HUES64 (cell line): ENCODE data around the gene MCEE. TPM values are rescaled to one million over a fixed set of nuclear protein-coding genes. Genes with fewer than 3 reads are reported as not detected.
"Not testable (repeated sequence)": the region's sequence is repeated elsewhere in the genome, so short reads cannot be mapped to it uniquely, and the experiment has no call there.

Experiments used
- H3K27ac ChIP-seq: 2 replicates; pipeline ENCODE4 v1.7.0; 2013; ENCODE audit warnings: low read depth, low read length, inconsistent platforms
- H3K27me3 ChIP-seq: 2 replicates; pipeline ENCODE4 v1.6.1; 2013; ENCODE audit warnings: mild to moderate bottlenecking, low read length; ENCODE audit not compliant: insufficient read depth
- H3K36me3 ChIP-seq: 2 replicates; pipeline ENCODE4 v1.6.1; 2013; ENCODE audit warnings: mild to moderate bottlenecking, low read length; ENCODE audit not compliant: insufficient read depth
- H3K4me1 ChIP-seq: 2 replicates; pipeline ENCODE4 v1.6.1; 2013; ENCODE audit warnings: mild to moderate bottlenecking, low read length, moderate library complexity; ENCODE audit not compliant: insufficient read depth
- H3K4me3 ChIP-seq: 2 replicates; pipeline ENCODE4 v1.5.1; 2013; ENCODE audit warnings: mild to moderate bottlenecking, low read length, moderate library complexity
- H3K9ac ChIP-seq: 2 replicates; pipeline ENCODE4 v1.6.1; 2013; ENCODE audit warnings: mild to moderate bottlenecking, low read depth, low read length
- H3K9me3 ChIP-seq: 2 replicates; pipeline ENCODE4 v1.6.1; 2013; ENCODE audit warnings: low read depth, low read length; ENCODE audit not compliant: insufficient read depth
- WGBS: fragments of 150-250, 120-280 bp; methylation state at CpG from one replicate; pipeline ENCODE4 v1.1.7; 2013; ENCODE audit warnings: missing lambda C conversion rate; 5-methylcytosine and 5-hydroxymethylcytosine counted together
- polyA plus RNA-seq, 2 experiments: library from polyadenylated mRNA; stranded (reverse); fragments of 50-300 nt; gene quantifications; one replicate each; pipeline ENCODE4 v1.2.3, GENCODE V29; 2013

Gene MCEE
- 7.5 TPM for polyA plus RNA-seq (2013, experiment 1 of 2)
- 7.9 TPM for polyA plus RNA-seq (2013, experiment 2 of 2)

DNA sequence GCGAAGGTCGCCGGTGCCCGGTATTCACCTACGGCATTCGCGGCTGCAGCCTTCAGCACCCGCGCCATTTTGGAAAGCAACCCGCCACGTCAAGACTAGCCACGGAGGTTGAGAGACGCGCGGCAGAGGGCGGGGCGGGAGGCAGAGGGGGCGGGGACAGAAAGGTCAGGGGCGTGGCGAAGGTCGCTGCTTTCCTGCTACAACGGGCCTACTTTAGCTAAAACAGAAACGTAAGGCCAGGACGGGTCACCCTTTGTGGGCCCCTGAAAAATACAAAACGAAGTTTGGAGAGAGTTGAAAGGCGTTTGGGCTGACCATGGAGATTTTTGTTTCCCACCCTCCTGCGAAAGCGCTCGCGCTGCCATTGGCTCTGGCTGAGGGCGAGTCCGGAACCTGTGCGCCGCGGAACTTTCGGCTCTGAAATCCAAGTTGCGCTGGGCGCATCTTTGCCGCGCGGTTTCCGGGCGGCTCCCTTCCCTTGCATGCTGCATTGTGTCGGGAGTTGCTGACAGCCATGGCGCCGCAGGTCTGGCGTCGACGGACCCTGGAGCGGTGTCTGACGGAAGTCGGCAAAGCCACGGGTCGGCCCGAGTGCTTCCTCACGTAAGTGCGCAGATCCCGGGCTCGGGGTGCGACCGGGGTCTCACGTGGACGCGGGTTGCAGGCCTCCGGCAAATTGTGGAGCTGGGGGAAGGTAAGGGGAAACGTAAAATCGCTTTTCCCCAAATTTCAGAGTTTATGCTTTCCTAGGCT is at the start of gene MCEE, which contains the start of gene MPHOSPH10:
Gene MCEE (minus strand): TSS at position 78 of the 753 bp plus-strand sequence. CDS start 10 bp downstream, at position 68.
Gene MPHOSPH10 (plus strand): TSS at position 483 of the 753 bp plus-strand sequence. CDS start 32 bp downstream, at position 515.
- H3K27me3 ChIP-seq: no peaks in the 10 kb centered on the region
- H3K9me3 ChIP-seq: no peaks in the 10 kb centered on the region
- H3K4me3 ChIP-seq: peak within 1 kb of the TSS; percentile 74
- peaks cover 32% of the 10 kb centered on the region for H3K36me3 ChIP-seq
- under 1% methylated on average over 65 of the region's 67 CpGs for WGBS
- H3K9ac ChIP-seq: peak within 1 kb of the TSS; percentile 78
- peak within 1 kb of the TSS; percentile 90 for H3K27ac ChIP-seq
- 0 out of 2 replicates have a peak, but pooled peaks cover 4% of the 10 kb centered on the region for H3K4me1 ChIP-seq

DNA sequence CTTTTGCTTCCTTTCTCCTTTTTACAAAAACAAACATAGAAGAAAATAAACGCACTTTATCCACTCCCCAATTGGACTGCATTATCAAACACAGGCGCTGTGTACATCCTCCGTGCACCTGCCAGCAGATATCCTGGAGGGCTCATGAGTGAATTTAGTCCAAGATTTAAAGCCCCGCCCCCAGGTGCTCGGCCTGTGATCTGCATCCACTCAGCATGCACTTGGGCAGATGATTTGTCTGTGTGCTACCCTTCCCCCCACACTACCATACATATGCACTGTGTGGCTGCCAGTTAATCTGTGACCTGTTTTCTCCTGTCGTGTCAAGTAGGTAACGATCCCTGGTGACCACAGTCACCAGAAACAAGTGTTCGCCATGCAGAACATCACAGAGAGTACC is 48.8 kb upstream of the MCEE start:
- H3K9ac ChIP-seq, H3K4me1 ChIP-seq, H3K4me3 ChIP-seq, H3K9me3 ChIP-seq, H3K27ac ChIP-seq, H3K27me3 ChIP-seq, H3K36me3 ChIP-seq: not testable (repeated sequence)
- WGBS: 86% methylated on average over 8 of the region's 8 CpGs

DNA sequence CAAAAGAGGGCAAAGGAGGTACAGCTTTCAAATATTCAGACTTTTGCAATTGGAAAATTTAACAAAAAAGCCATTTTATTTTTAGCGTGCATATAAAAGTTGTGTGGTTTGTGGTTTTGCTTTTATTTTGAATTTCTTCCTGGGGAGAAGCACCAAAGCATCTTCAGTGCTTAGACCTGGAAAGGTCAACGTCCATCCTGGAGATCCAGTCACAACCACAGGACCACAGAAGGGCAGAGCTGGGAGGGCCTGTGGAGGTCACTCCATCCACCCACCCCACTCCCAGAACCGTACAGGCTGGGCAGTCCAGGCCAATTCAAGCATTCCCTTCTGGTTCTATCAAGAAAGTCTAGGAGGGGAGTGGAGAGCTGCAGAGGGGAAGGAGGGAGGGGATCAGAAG is 44.2 kb upstream of the MCEE start:
- no peaks in the 10 kb centered on the region for H3K9me3 ChIP-seq
- H3K27me3 ChIP-seq: no peaks in the 10 kb centered on the region; the same call in 1 of the 2 replicates
- 83% methylated on average over 3 of the region's 3 CpGs for WGBS
- H3K4me1 ChIP-seq: no peaks in the 10 kb centered on the region
- no peaks in the 10 kb centered on the region for H3K36me3 ChIP-seq
- no peak overlapping the region for H3K4me3 ChIP-seq
- no peak overlapping the region for H3K27ac ChIP-seq
- no peak overlapping the region for H3K9ac ChIP-seq

DNA sequence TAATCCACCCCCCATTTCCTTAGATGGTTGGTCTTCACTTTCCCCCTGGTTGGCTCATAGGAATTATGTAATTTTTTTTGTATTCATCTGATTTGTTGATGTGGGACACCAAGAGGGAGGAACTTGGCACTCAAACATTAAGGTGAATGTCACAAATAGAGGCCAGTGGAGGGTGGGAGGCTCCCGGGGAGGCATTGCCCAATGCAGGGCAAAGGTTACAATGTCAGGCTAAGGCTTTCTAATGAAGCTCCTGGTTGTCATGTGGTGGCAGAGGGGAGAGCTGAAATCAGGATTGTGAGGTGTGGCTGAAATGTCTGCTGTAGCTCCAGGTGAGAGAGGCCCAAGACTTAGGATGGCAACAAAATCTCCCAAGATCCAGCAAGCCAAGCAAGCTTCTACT is 43.1 kb upstream of the MCEE start:
- H3K9me3 ChIP-seq: no peaks in the 10 kb centered on the region
- WGBS: 80% methylated on average over 1 of the region's 1 CpG
- H3K9ac ChIP-seq: no peak overlapping the region
- H3K4me1 ChIP-seq: no peaks in the 10 kb centered on the region
- H3K27ac ChIP-seq: no peak overlapping the region
- H3K4me3 ChIP-seq: no peak overlapping the region
- no peaks in the 10 kb centered on the region for H3K36me3 ChIP-seq
- no peaks in the 10 kb centered on the region; the same call in 1 of the 2 replicates for H3K27me3 ChIP-seq

DNA sequence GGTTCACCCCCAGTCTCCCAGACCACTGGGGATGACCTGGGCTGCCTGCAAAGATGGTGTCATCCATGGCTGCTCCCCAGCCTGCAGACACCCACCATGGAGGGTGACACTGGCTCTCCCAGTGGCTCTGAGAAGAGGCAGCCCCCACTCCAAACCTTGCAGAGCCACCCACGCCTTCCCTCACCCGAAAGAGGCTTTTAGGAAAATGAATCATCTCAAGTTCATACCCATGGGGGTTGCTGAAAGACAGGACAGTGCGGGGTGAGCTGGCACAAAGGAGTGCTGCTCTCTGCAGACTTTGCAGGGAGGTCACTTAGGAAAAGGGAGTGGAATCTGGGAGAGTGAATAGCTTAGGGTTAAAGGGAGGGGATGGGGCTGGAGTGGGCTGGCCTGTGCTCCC is 36.8 kb upstream of the MCEE start:
- Histone ChIP-seq H3K9ac (no peak overlapping the region), H3K4me1 (no peaks in the 10 kb centered on the region), H3K4me3 (no peak overlapping the region), H3K27me3 (no peaks in the 10 kb centered on the region), H3K9me3 (no peaks in the 10 kb centered on the region), H3K27ac (no peak overlapping the region), H3K36me3 (no peaks in the 10 kb centered on the region)
- WGBS: 85% methylated on average over 3 of the region's 3 CpGs

GRCh38 chr2:71157124-71157793 is 27.2 kb upstream of the MCEE start:
- H3K9me3 ChIP-seq: no peaks in the 10 kb centered on the region
- no peaks in the 10 kb centered on the region for H3K36me3 ChIP-seq
- peaks cover 5% of the 10 kb centered on the region; the same call in 1 of the 2 replicates for H3K4me1 ChIP-seq
- H3K9ac ChIP-seq: no peak overlapping the region
- no peaks in the 10 kb centered on the region for H3K27me3 ChIP-seq
- no peak overlapping the region for H3K4me3 ChIP-seq
- H3K27ac ChIP-seq: no peak overlapping the region
- WGBS: 24% methylated on average over 16 of the region's 16 CpGs

- 73% methylated on average over 6 of the region's 6 CpGs for WGBS
- no peaks in the 10 kb centered on the region for H3K9me3 ChIP-seq
- peaks cover 5% of the 10 kb centered on the region; the same call in 1 of the 2 replicates for H3K4me1 ChIP-seq
- no peaks in the 10 kb centered on the region for H3K36me3 ChIP-seq
- H3K27ac ChIP-seq: no peak overlapping the region
- H3K4me3 ChIP-seq: no peak overlapping the region
- H3K27me3 ChIP-seq: no peaks in the 10 kb centered on the region
- no peak overlapping the region for H3K9ac ChIP-seq
Measured at GRCh38 chr2:71156573-71156972, 26.5 kb upstream of the MCEE start.

DNA sequence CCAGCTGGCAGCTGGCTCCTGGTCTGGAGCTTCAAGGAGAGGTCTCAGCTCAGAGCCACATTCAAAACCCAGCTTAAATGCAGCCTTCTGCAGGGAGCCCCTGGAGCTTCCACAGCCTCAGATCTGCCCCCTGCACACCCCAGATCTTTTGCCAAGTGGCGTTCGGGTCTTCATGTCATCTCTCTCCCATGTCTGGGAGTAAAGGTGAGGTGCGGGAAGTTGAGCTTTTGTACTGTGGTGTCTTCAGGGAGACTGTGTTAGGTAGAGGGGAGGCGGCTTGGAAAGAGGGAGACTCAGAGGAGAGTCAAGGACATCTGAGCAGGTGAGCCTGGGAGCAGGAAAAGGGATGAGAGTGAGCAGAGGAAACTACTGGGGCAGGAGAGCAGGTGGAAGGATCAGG is 25.8 kb upstream of the MCEE start:
- no peaks in the 10 kb centered on the region for H3K36me3 ChIP-seq
- WGBS: 92% methylated on average over 4 of the region's 4 CpGs
- H3K27ac ChIP-seq: no peak overlapping the region
- H3K4me3 ChIP-seq: no peak overlapping the region
- H3K9ac ChIP-seq: no peak overlapping the region
- no peaks in the 10 kb centered on the region for H3K9me3 ChIP-seq
- H3K27me3 ChIP-seq: no peaks in the 10 kb centered on the region
- peaks cover 5% of the 10 kb centered on the region; the same call in 1 of the 2 replicates for H3K4me1 ChIP-seq

- H3K27ac ChIP-seq: no peak overlapping the region
- peaks cover 8% of the 10 kb centered on the region for H3K36me3 ChIP-seq
- no peaks in the 10 kb centered on the region for H3K27me3 ChIP-seq
- H3K4me3 ChIP-seq: no peak overlapping the region
- H3K9ac ChIP-seq: no peak overlapping the region
- peaks cover 5% of the 10 kb centered on the region; the same call in 1 of the 2 replicates for H3K4me1 ChIP-seq
- 62% methylated on average over 6 of the region's 6 CpGs for WGBS
- H3K9me3 ChIP-seq: no peaks in the 10 kb centered on the region
Measured at GRCh38 chr2:71154798-71155197, 24.8 kb upstream of the MCEE start.

DNA sequence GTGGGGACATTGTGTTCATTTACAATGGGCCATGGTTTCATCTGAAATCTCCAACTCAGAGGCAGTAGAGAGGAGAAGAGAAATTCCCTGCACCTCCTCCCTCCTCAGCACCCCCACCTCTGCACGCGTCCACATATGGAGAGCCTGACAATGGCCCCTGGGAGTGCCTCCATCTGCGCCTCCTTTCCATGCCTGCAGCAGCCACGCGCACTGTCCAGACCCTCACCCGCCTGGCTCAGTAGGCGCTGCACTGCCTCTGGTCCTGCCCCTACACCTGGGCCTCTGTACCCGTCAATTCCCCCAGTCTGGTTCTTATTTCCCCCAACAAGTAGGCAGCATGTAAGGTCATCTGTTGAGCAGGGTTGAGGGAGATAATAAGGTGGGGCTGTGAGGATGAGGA is 24.2 kb upstream of the MCEE start:
- Histone ChIP-seq H3K4me1 (peaks cover 5% of the 10 kb centered on the region; the same call in 1 of the 2 replicates), H3K27ac (no peak overlapping the region), H3K9ac (no peak overlapping the region), H3K27me3 (no peaks in the 10 kb centered on the region), H3K4me3 (no peak overlapping the region), H3K9me3 (no peaks in the 10 kb centered on the region), H3K36me3 (peaks cover 13% of the 10 kb centered on the region)
- WGBS: 82% methylated on average over 8 of the region's 8 CpGs

- no peak overlapping the region for H3K9ac ChIP-seq
- no peak overlapping the region for H3K4me3 ChIP-seq
- H3K9me3 ChIP-seq: no peaks in the 10 kb centered on the region
- no peak overlapping the region for H3K27ac ChIP-seq
- no peaks in the 10 kb centered on the region for H3K27me3 ChIP-seq
- H3K36me3 ChIP-seq: peaks cover 19% of the 10 kb centered on the region
- H3K4me1 ChIP-seq: peaks cover 5% of the 10 kb centered on the region; the same call in 1 of the 2 replicates
- whole genome bisulfite sequencing: 88% methylated on average over 11 of the region's 11 CpGs
Measured at GRCh38 chr2:71153585-71154224, 23.7 kb upstream of the MCEE start.
